Left hindlimb (tissue), 1 donor: ENCODE measurements around the gene SKA1.
"Not testable (repeated sequence)": the region's sequence is repeated elsewhere in the genome, so short reads cannot be mapped to it uniquely, and the experiment has no call there.

Source experiments
- DNase-seq: peaks from one replicate; pipeline ENCODE4 v3.0.0-alpha.2; 2018

SKA1 gene

GRCh38 chr18:50432915-50433314 is 58.1 kb downstream of the SKA1 start:
- DNase-seq: no peak

- DNase-seq: not testable (repeated sequence)
Observed at GRCh38 chr18:50436742-50437141, 61.9 kb downstream of the SKA1 start.

- DNase-seq: no peak
Observed at GRCh38 chr18:50439460-50440015, 64.7 kb downstream of the SKA1 start.

- DNase-seq: no peak
Observed at GRCh38 chr18:50441016-50441415, 66.2 kb downstream of the SKA1 start.

GRCh38 chr18:50441501-50441900 is 66.7 kb downstream of the SKA1 start:
- no peak for DNase-seq
